Measurements from ENCODE around the gene ALKBH4. TPM values are rescaled to one million over a fixed set of nuclear protein-coding genes. Genes with fewer than 3 reads are reported as not detected.

ALKBH4 gene
- total and polyA plus RNA-seq, 2 of the 4 experiments (the other 2 are of a cell fraction), result 6.1 to 7.4 TPM

- 95% methylated on average over 3 of the region's 13 CpGs; no CpG with 5 or more reads in 1 of the 2 experiments for WGBS, 2 experiments (ENCODE audit: extremely low coverage in 2 of 2, insufficient read length in 1 of 2)
- no peak overlapping the region for H2BK120ac ChIP-seq (ENCODE audit: low read depth, low read length)
- H3K9me3 ChIP-seq (ENCODE audit: control insufficient read depth, insufficient read depth, low read length), result no peaks in the 10 kb centered on the region
- in situ Hi-C loops (cut with MboI; ENCODE audit: low sequenced_read_pairs) (no loop called here), dilution Hi-C loops (cut with HindIII; ENCODE audit: low sequenced_read_pairs, unreplicated experiment) (no loop called here), intact Hi-C loops (cut with micrococcal nuclease) (no loop called here)
- H3K4me1 ChIP-seq (ENCODE audit: control insufficient read depth, insufficient read depth, low read length), result no peaks in the 10 kb centered on the region
- H4K8ac ChIP-seq (ENCODE audit: low read depth in 2 of 2, low read length in 2 of 2), result no peak overlapping the region
- ChIA-PET CTCF (no interaction called here), POLR2A (ENCODE audit: unreplicated experiment) (no interaction called here)
- no peak for TF ChIP-seq USF2 (IDR thresholded peaks at IDR 0.05; ENCODE audit: low read depth, low read length)
- TF ChIP-seq RCOR1 (IDR thresholded peaks at IDR 0.05; ENCODE audit: insufficient replicate concordance, low read length), result no peak
- H3K56ac ChIP-seq (ENCODE audit: extremely low read depth, insufficient read depth, low read length), result no peak overlapping the region
- H3K9me1 ChIP-seq (ENCODE audit: insufficient read depth, low read length), result no peaks in the 10 kb centered on the region
- no peaks in the 10 kb centered on the region for H3K27me3 ChIP-seq (ENCODE audit: control insufficient read depth, insufficient read depth, low read length)
- no peak overlapping the region for H3K9ac ChIP-seq (ENCODE audit: low read depth, low read length)
- H2BK15ac ChIP-seq (ENCODE audit: low read depth, low read length), result no peak overlapping the region
- H4K91ac ChIP-seq (ENCODE audit: insufficient read depth, low read depth, low read length), result no peak overlapping the region
- H3K23ac ChIP-seq (ENCODE audit: low read depth, low read length), result no peak overlapping the region
- H3K36me3 ChIP-seq (ENCODE audit: control insufficient read depth, insufficient read depth, low read length), result peaks cover 42% of the 10 kb centered on the region
- H2AFZ ChIP-seq (replicated peaks; ENCODE audit: low read length, poor library complexity), result no peak overlapping the region
- no peak overlapping the region for H2AK5ac ChIP-seq (ENCODE audit: low read depth, low read length)
- H4K5ac ChIP-seq (ENCODE audit: low read depth, low read length), result no peak overlapping the region
- no peak overlapping the region for H3K4me2 ChIP-seq (ENCODE audit: low read depth, low read length)
- ATAC-seq (ENCODE audit: low read depth), result no peak
- peaks cover 11 to 20% of the 10 kb centered on the region in 2 experiments for H3K79me1 ChIP-seq (ENCODE audit: low read depth in 1 of 2, low read length in 2 of 2)
- H2BK5ac ChIP-seq (ENCODE audit: low read depth, low read length, poor library complexity, severe bottlenecking), result no peak overlapping the region
- no peak overlapping the region for H2BK20ac ChIP-seq (ENCODE audit: low read depth, low read length)
- H3K14ac ChIP-seq (replicated peaks; ENCODE audit: low read depth, low read length), result no peak overlapping the region
- H3K18ac ChIP-seq (ENCODE audit: low read depth, low read length), result no peak overlapping the region
- H3K4me3 ChIP-seq (ENCODE audit: insufficient read depth, low read depth, low read length), result no peak overlapping the region
- no peak overlapping the region for H2AK9ac ChIP-seq (replicated peaks; ENCODE audit: low read depth, low read length, poor library complexity)
- no TSS peak for BruUV-seq (replicated peaks)
- no peak for DNase-seq
- no peaks in the 10 kb centered on the region; the same call in none of the 2 replicates for H4K20me1 ChIP-seq (ENCODE audit: insufficient read depth, low read length)
- no peak overlapping the region for H3K4ac ChIP-seq (ENCODE audit: low read depth, low read length)
- no peak overlapping the region for H3K27ac ChIP-seq (ENCODE audit: insufficient read depth, low read length)
These were observed 39.9 kb downstream of the ALKBH4 start for GRCh38 chr7:102424787-102425218.
